Loucy (cell line): ENCODE data around the gene VIPR2.
"Not testable (repeated sequence)": the region's sequence is repeated elsewhere in the genome, so short reads cannot be mapped to it uniquely, and the experiment has no call there.

ENCODE experiments used
- H2AFZ ChIP-seq: fragments of 200-600 bp; sonication (generic); 2 replicates; pipeline ENCODE4 v1.6.0; 2016; ENCODE audit warnings: antibody characterized with exemption, mild to moderate bottlenecking, low read length, moderate library complexity
- H3F3A ChIP-seq: fragments of 200-600 bp; 2 replicates; pipeline ENCODE4 v1.6.0; 2016; ENCODE audit warnings: antibody characterized with exemption, low read depth, mild to moderate bottlenecking
- H3K27me3 ChIP-seq: fragments of 200-600 bp; sonication (generic); 2 replicates; pipeline ENCODE4 v1.6.1; 2014; ENCODE audit warnings: low read length, mild to moderate bottlenecking; ENCODE audit not compliant: insufficient read depth, poor library complexity, severe bottlenecking
- H3K36me3 ChIP-seq: fragments of 200-600 bp; sonication (generic); 2 replicates; pipeline ENCODE4 v1.6.1; 2016; ENCODE audit warnings: low read length; ENCODE audit not compliant: insufficient read depth
- H3K4me1 ChIP-seq: fragments of 200-600 bp; sonication (generic); 2 replicates; pipeline ENCODE4 v1.5.1; 2014; ENCODE audit warnings: low read length, mild to moderate bottlenecking; ENCODE audit not compliant: insufficient read depth, poor library complexity, severe bottlenecking
- H3K4me2 ChIP-seq: fragments of 200-600 bp; sonication (generic); 2 replicates; pipeline ENCODE4 v1.6.0; 2014; ENCODE audit warnings: antibody characterized with exemption, low read length, low read depth, mild to moderate bottlenecking; ENCODE audit not compliant: poor library complexity, severe bottlenecking
- H3K4me3 ChIP-seq: fragments of 200-600 bp; sonication (generic); 2 replicates; pipeline ENCODE4 v1.5.1; 2014; ENCODE audit warnings: low read length, mild to moderate bottlenecking, mixed read lengths; ENCODE audit not compliant: poor library complexity, severe bottlenecking
- H3K79me2 ChIP-seq: fragments of 200-600 bp; sonication (generic); 2 replicates; pipeline ENCODE4 v1.6.1; 2014; ENCODE audit warnings: low read length; ENCODE audit not compliant: insufficient read depth
- H3K9ac ChIP-seq: fragments of 200-600 bp; sonication (generic); 2 replicates; pipeline ENCODE4 v1.6.0; 2014; ENCODE audit warnings: mild to moderate bottlenecking, low read depth, low read length, moderate library complexity; ENCODE audit not compliant: poor library complexity, severe bottlenecking
- H3K9me2 ChIP-seq: fragments of 200-600 bp; sonication (generic); replicated peaks from 2 replicates; pipeline ENCODE4 v1.6.1; 2016; ENCODE audit warnings: low read depth, low read length, mixed read lengths
- H3K9me3 ChIP-seq: fragments of 200-600 bp; sonication (generic); 2 replicates; pipeline ENCODE4 v1.6.1; 2014; ENCODE audit warnings: mild to moderate bottlenecking, antibody characterized with exemption, low read length, low read depth; ENCODE audit not compliant: insufficient read depth
- H4K20me1 ChIP-seq: fragments of 200-600 bp; sonication (generic); 2 replicates; pipeline ENCODE4 v1.6.0; 2014; ENCODE audit warnings: antibody characterized with exemption, low read length, mild to moderate bottlenecking; ENCODE audit not compliant: insufficient read depth, poor library complexity, severe bottlenecking
- CTCF ChIP-seq: fragments of 200-600 bp; sonication (generic); conservative IDR thresholded peaks from 2 replicates; pipeline ENCODE4 v1.5.1; 2014; ENCODE audit warnings: mild to moderate bottlenecking, antibody characterized with exemption, low read length
- EZH2phosphoT487 ChIP-seq: fragments of 200-600 bp; IDR thresholded peaks from 2 replicates; pipeline ENCODE4 v1.6.1; 2018; ENCODE audit warnings: antibody characterized with exemption, mild to moderate bottlenecking, moderate library complexity, borderline replicate concordance

Gene VIPR2

GRCh38 chr7:158988302-158988862 is 156.3 kb downstream of the VIPR2 start:
- Histone ChIP-seq H3K79me2 (no peaks in the 10 kb centered on the region), H3K4me3 (no peak overlapping the region), H4K20me1 (no peaks in the 10 kb centered on the region), H3K4me2 (no peak overlapping the region), H3K36me3 (no peaks in the 10 kb centered on the region), H3K4me1 (no peaks in the 10 kb centered on the region), H3K27me3 (no peaks in the 10 kb centered on the region), H3K9ac (no peak overlapping the region), H3F3A (no peaks in the 10 kb centered on the region), H3K9me2 (no peaks in the 10 kb centered on the region), H2AFZ (no peak overlapping the region), H3K9me3 (peaks cover 34% of the 10 kb centered on the region; the same call in 1 of the 2 replicates)
- no peak for TF ChIP-seq EZH2phosphoT487
- TF ChIP-seq CTCF, result no peak

GRCh38 chr7:158987691-158988090 is 157.0 kb downstream of the VIPR2 start:
- no peak overlapping the region for H2AFZ ChIP-seq
- no peak for TF ChIP-seq EZH2phosphoT487
- no peak for TF ChIP-seq CTCF
- H3K9me3 ChIP-seq, result peaks cover 40% of the 10 kb centered on the region; the same call in 1 of the 2 replicates
- H3K79me2 ChIP-seq, result no peaks in the 10 kb centered on the region
- no peak overlapping the region for H3K4me3 ChIP-seq
- no peaks in the 10 kb centered on the region for H3F3A ChIP-seq
- H4K20me1 ChIP-seq, result no peaks in the 10 kb centered on the region
- H3K36me3 ChIP-seq, result no peaks in the 10 kb centered on the region
- no peaks in the 10 kb centered on the region for H3K9me2 ChIP-seq
- H3K27me3 ChIP-seq, result no peaks in the 10 kb centered on the region
- no peak overlapping the region for H3K4me2 ChIP-seq
- H3K4me1 ChIP-seq, result no peaks in the 10 kb centered on the region
- no peak overlapping the region for H3K9ac ChIP-seq

GRCh38 chr7:158985583-158985982 is 159.1 kb downstream of the VIPR2 start:
- TF ChIP-seq EZH2phosphoT487, result no peak
- TF ChIP-seq CTCF, result no peak
- H3K4me3 ChIP-seq, result no peak overlapping the region
- H3K27me3 ChIP-seq, result no peaks in the 10 kb centered on the region
- H3K36me3 ChIP-seq, result no peaks in the 10 kb centered on the region
- H3K9me2 ChIP-seq, result no peaks in the 10 kb centered on the region
- peaks cover 54% of the 10 kb centered on the region; the same call in 1 of the 2 replicates for H3K9me3 ChIP-seq
- no peaks in the 10 kb centered on the region for H3K79me2 ChIP-seq
- no peaks in the 10 kb centered on the region for H3F3A ChIP-seq
- H3K4me1 ChIP-seq, result no peaks in the 10 kb centered on the region
- no peak overlapping the region for H3K4me2 ChIP-seq
- H3K9ac ChIP-seq, result no peak overlapping the region
- no peaks in the 10 kb centered on the region for H4K20me1 ChIP-seq
- H2AFZ ChIP-seq, result no peak overlapping the region

- not testable (repeated sequence) for H3K36me3 ChIP-seq, H2AFZ ChIP-seq, H3K27me3 ChIP-seq, H3K4me1 ChIP-seq, H3K4me3 ChIP-seq, H3K4me2 ChIP-seq, H3F3A ChIP-seq, H3K9me2 ChIP-seq, H3K79me2 ChIP-seq, H3K9ac ChIP-seq, H4K20me1 ChIP-seq
- peaks cover 48% of the 10 kb centered on the region; the same call in 1 of the 2 replicates for H3K9me3 ChIP-seq
Measured at GRCh38 chr7:158984007-158984406, 160.7 kb downstream of the VIPR2 start.

- H3K36me3 ChIP-seq, H3K9me2 ChIP-seq: not testable (repeated sequence)
- H3K9me3 ChIP-seq, result peaks cover 37% of the 10 kb centered on the region; the same call in 1 of the 2 replicates
Measured at GRCh38 chr7:158982080-158982479, 162.6 kb downstream of the VIPR2 start.

More at GRCh38 chr7:158982080-158982479, 162.6 kb downstream of the VIPR2 start:
- H3K79me2 ChIP-seq, H2AFZ ChIP-seq, H3K4me3 ChIP-seq, H3K27me3 ChIP-seq, H3K4me1 ChIP-seq, H3K4me2 ChIP-seq, H4K20me1 ChIP-seq, H3K9ac ChIP-seq, H3F3A ChIP-seq: not testable (repeated sequence)
